OCI-LY7 (cell line): ENCODE data around the gene TTYH1.

Experiments
- EZH2phosphoT487 ChIP-seq: fragments of 200-600 bp; sonication (generic); IDR thresholded peaks from 2 replicates; pipeline ENCODE4 v1.6.1; 2018; ENCODE audit warnings: low read depth, borderline replicate concordance, mild to moderate bottlenecking, mixed run types, antibody characterized with exemption, low read length, moderate library complexity, mixed read lengths
- TF ChIP-seq, protein P1 (sequence below): fragments of 200-600 bp; sonication (generic); conservative IDR thresholded peaks from 2 replicates; pipeline ENCODE4 v1.5.1; 2014; ENCODE audit warnings: mild to moderate bottlenecking, antibody characterized with exemption, low read length, moderate library complexity, mixed read lengths

GRCh38 chr19:54408456-54409026 lies 6.7 kb upstream of the TTYH1 start:
- TF ChIP-seq, protein P1, sequence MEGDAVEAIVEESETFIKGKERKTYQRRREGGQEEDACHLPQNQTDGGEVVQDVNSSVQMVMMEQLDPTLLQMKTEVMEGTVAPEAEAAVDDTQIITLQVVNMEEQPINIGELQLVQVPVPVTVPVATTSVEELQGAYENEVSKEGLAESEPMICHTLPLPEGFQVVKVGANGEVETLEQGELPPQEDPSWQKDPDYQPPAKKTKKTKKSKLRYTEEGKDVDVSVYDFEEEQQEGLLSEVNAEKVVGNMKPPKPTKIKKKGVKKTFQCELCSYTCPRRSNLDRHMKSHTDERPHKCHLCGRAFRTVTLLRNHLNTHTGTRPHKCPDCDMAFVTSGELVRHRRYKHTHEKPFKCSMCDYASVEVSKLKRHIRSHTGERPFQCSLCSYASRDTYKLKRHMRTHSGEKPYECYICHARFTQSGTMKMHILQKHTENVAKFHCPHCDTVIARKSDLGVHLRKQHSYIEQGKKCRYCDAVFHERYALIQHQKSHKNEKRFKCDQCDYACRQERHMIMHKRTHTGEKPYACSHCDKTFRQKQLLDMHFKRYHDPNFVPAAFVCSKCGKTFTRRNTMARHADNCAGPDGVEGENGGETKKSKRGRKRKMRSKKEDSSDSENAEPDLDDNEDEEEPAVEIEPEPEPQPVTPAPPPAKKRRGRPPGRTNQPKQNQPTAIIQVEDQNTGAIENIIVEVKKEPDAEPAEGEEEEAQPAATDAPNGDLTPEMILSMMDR: no peak
- TF ChIP-seq EZH2phosphoT487: no peak
